Measurements from ENCODE around the gene XRCC3.

The XRCC3 gene

DNA sequence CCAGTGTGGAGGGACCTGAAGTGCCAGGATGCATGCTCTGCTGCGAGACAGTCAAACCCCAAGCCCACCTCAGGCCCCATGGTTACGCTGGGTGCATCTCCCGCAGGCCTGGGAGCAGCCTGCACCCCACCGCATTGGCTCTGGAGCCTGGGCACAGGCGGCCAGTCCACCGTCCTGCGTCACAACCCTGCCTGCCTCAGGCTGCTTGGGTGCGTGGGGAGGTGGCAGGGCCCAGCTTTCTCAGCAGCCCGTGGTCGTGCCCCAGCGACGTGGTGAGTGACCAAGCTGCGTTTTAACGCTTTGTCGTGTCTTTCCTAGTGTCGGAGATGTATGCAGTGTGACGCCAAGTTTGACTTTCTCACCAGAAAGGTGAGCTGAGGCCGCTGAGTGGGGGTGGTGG is 11.2 kb upstream of the XRCC3 start:
- TF ChIP-seq, protein P1, sequence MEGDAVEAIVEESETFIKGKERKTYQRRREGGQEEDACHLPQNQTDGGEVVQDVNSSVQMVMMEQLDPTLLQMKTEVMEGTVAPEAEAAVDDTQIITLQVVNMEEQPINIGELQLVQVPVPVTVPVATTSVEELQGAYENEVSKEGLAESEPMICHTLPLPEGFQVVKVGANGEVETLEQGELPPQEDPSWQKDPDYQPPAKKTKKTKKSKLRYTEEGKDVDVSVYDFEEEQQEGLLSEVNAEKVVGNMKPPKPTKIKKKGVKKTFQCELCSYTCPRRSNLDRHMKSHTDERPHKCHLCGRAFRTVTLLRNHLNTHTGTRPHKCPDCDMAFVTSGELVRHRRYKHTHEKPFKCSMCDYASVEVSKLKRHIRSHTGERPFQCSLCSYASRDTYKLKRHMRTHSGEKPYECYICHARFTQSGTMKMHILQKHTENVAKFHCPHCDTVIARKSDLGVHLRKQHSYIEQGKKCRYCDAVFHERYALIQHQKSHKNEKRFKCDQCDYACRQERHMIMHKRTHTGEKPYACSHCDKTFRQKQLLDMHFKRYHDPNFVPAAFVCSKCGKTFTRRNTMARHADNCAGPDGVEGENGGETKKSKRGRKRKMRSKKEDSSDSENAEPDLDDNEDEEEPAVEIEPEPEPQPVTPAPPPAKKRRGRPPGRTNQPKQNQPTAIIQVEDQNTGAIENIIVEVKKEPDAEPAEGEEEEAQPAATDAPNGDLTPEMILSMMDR (IDR thresholded peaks at IDR 0.05), result no peak
- no peak for DNase-seq (ENCODE audit: low spot score)
- peak overlapping the region; percentile 86 to 95 for H3K27ac ChIP-seq
- no peak overlapping the region for H3K4me3 ChIP-seq

GRCh38 chr14:103725739-103726395 is 10.6 kb upstream of the XRCC3 start:
- peak overlapping the region; percentile 86 to 95 for H3K27ac ChIP-seq
- no peak overlapping the region for H3K4me3 ChIP-seq
- TF ChIP-seq, protein P1 (IDR thresholded peaks at IDR 0.05), result no peak
- no peak for DNase-seq (ENCODE audit: low spot score)

DNA sequence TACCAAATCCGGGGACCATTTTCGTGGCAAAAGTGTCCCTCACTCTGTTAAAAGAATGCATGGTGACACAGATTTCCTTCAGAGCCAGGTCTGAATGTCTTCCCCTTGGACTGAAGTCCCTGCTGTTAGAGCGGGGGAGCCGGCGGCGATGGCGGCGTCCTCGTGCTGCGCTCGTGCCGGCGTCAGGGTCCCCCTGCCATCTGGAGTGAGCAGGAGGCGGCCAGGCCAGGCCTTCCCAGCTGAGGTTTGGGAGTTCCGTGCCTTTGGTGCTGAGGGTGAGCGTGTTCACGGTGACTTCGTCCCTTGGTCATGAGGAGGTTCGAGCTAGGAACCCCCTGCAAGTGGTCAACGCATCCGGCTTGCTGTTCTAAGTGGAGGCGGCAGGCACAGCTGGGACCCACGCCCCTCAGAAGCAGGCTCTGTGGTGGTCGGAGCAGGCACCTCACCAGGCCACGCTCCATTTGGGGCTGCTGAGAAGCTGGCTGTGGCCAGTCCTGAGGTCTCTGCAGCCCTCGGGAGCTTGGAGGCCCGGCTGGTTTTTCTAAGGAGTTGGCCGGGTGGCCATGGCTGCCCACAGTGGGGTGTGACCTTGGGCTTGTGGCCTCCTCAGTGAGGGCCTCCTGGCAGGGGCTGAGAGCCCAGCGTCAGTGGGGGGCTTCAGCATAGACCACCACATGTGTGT is 9.9 kb upstream of the XRCC3 start:
- Histone ChIP-seq H3K4me3 (no peak overlapping the region), H3K27ac (peak overlapping the region; percentile 86 to 95)
- no peak for DNase-seq (ENCODE audit: low spot score)
- TF ChIP-seq, protein P1 (IDR thresholded peaks at IDR 0.05), result no peak

GRCh38 chr14:103724116-103724515 is 8.9 kb upstream of the XRCC3 start:
- DNase-seq (ENCODE audit: low spot score), result peak; percentile 90
- TF ChIP-seq, protein P1 (IDR thresholded peaks at IDR 0.05), result no peak
- peak overlapping the region; percentile 45 for H3K4me3 ChIP-seq
- peak overlapping the region; percentile 86 to 95 for H3K27ac ChIP-seq

DNA sequence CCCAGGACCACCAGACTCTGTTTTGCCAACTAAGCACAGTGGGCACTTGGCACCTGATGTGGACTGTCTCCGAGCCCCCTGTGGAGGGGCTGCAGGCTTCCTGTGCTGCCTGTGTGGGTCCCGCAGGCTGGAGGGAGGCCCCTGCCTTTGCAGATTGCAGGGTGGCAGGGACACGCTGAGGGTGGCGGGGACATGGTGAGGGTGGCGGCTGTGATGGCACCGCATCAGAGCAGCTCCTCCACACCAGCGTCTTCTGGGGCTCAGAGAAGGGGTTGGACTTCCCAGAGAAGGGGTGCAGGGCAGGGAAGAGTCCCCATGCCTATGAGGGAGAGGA is 8.5 kb upstream of the XRCC3 start:
- Histone ChIP-seq H3K27ac (peak overlapping the region; percentile 86 to 95), H3K4me3 (peak overlapping the region; percentile 45)
- TF ChIP-seq, protein P1 (IDR thresholded peaks at IDR 0.05), result no peak
- no peak for DNase-seq (ENCODE audit: low spot score)

GRCh38 chr14:103721334-103722120 is 6.3 kb upstream of the XRCC3 start:
- TF ChIP-seq, protein P1 (IDR thresholded peaks at IDR 0.05), result no peak
- Histone ChIP-seq H3K27ac (peak overlapping the region; percentile 71 to 79), H3K4me3 (no peak overlapping the region)
- no peak for DNase-seq (ENCODE audit: low spot score)
